LHCN-M2 (cell line): Measurements from ENCODE around the gene KISS1R. TPM values are rescaled to one million over a fixed set of nuclear protein-coding genes. Genes with fewer than 3 reads are reported as not detected.
A peak's percentile ranks its signal among the peaks of the same experiment; 100 is the strongest.

Source experiments
- DNase-seq: peaks from one replicate; pipeline ENCODE4 v3.0.0-alpha.2; 2012; ENCODE audit warnings: low read depth
- total RNA-seq: library from RNA; depleted of rRNA; stranded (reverse); fragments of >200 nt; gene quantifications from 2 replicates; pipeline ENCODE4 v1.2.3, GENCODE V29; 2014

KISS1R gene
- total RNA-seq, 1 experiment from 2014 or later: not detected

DNA sequence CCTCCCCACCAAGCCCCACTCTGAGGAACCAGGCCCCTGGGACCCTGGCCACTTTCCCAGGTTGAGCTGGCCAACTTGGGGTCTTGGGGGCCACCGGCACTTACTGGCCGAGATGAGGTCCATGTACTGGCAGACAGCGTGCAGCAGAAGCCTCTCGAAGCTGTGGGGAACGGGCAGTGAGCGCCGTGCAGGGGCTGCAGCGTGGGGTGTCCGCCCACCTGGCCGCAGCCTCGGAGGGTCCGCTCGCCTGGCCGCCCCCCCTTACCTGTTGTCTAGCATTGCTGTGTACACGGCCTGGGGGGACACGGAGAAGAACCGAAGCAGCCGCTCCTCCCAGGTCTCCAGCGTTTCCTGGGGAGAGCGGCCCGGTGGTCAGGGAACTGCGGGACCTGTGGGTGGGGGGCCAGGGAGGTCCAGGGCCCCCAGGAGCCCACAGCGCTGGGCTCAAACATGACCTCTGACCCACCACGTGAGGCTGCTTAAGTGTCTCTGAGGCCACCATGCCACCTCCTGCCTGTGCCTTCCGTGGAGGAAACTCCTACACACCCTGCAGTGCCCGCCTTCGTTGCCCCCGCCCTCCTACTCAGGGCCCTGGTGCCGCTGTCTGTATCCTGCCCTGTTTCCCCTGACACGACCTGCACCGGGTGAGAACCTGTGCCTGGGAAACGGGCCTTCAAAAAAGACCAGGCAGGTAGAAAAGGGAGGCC, 17.6 kb upstream of the KISS1R start:
- no peak for DNase-seq

DNA sequence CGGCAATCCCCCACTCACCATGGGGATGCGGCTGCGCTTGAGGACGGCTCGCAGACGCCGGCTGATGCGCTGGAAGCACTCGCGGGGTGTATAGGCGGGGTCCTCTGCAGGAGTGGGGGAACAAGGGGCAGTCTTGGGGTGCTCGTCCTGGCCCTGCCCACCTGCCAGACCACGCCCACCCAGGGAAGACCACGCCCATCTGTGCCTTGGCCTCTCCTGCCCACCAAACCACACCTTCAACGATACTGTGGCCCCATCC, 17.2 kb upstream of the KISS1R start:
- DNase-seq: no peak

DNA sequence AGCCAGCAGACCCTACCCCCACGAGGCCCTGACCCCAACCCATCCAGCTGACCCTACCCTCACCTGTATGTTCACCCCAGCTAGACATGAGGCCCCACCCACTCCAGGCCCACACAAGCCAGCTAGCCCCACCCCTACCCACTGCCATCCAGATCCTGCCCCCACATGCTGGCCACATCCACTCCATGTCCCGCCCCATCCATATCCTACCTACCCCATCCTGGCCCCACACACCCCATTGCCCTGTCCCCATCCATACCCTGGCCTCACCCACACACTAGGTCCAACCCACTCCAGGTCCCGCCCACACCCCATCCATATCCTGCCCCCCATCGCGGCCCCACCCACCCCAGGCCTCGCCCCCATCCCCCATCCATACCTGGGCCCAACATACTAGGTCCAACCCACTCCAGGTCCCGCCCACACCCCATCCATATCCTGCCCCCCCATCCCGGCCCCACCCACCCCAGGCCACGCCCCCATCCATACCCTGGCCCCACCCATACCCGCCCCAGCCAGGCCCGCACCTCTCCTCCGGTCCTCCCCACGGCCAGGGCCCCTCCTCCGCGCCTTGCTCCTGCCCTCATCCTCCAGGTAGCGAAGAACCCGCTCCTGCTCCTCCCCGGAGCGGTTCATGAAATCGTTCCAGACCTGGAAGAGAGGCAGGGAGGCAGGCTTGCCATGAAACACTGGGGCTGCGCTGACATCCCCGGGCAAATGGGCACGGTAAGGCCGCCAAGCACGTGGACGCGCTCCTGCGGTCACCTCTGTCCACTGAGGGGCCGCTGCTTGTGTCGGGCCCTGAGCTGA, 16.6 kb upstream of the KISS1R start:
- DNase-seq: no peak

DNA sequence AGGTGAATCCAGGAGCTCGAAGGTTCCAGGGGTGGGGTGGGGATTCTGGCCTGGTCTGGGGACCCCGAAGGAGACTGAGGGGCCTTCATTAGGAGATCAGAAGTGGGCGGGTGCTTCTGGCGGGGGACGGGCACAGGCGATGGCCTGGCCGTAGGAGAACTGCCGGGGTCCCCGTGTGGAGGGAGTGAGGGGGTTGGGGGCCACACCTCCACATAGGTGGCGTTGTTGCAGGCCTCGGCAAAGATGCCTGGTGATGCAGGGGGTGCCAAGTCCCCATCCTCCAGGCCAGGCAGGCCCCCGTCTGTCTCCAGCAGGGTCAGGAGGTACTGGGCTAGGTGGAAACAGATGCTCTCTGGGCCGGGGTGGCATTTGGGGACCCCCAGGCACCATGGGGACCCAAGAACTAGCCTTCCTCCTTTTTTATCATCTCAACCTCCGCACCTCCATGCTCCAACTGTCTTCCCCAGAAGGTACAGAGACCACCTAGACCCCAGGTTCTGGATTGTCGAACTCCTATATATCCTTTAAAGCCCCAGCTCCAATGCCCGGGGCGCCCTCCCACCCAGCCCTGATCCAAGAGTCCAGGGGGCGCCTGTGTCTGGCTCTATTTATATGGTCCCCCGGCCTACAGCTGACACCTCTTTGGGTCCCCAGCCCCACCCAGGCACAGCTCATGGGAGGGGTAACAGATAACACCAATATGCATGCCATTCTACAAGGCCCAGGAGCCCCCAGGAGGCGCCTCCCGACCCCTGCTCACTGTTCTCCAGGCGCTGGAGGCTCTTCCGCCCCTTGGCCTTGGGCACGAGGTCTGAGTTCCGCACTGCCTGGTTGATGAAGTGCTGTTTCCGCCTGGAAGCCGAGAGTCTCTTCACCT, 15.7 kb upstream of the KISS1R start:
- DNase-seq: no peak

DNA sequence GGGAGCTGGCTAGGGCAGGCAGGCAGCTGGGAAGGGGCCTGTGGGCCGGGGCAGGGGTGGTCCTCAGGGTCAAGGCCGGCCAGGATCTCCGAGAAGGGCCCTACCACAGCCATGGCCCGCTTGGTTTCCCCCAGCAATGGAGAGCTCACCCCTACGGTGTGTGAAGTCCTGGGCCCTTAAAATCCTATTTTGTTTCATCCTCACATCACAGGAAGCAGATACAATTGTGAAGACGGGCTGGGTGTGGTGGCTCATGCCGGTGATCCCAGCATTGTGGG, 15.1 kb upstream of the KISS1R start:
- DNase-seq: no peak

DNA sequence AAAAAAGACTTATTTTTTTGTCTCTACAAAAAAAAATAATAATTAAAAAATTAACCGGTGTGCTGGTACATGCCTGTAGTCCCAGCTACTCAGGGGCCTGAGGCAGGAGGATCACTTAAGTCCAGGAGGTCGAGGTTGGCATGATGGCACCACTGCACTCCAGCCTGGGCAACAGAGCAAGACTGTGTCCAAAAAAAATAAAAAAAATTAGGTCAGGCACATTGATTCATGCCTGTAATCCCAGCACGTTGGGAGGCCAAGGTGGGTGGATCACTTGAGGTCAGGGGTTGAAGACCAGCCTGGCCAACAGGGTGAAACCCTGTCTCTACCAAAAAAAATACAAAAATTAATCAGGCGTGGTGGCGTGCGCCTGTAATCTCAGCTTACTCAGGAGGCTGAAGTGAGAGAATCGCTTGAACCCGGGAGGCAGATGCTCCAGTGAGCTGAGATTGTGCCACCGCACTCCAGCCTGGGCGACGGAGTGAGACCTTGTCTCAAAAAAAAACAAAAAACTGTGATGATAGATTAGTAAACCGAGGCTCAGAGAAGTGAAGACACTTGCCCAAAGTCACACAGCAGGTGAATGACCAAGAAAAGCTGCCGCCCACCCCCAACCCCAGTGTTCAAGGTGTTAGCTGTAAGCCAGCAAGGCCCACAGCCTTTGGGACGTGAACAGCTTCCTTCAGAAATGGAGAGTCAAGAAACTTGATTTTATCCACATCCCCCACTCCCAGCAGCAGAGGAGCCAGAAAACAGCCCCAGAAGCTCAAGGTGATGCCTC, 14.5 kb upstream of the KISS1R start:
- no peak for DNase-seq

DNA sequence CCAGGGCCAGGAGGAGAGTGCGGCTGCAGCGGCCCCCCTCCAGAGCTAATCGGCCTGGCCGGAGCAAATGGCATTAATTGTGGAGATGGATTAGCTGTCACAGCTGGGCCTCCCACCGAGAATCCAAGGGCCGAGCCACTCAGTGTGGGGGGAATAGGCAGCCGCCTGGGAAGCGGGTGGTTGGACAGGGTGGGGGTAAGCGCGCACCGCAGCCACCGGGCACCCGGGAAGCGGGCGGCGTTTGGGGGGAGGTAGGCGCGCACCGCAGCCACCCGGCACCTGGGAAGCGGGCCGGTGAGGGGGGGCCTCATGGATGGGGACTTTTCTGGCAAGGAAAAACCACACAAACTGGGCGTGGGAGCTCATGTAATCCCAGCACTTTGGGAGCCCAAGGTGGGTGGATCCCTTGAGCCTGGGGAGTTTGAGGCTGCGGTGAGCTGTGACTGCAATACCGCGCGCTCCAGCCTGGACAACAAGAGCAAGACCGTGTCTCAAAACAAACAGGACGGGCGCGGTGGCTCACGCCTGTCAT, 13.8 kb upstream of the KISS1R start:
- DNase-seq: no peak

DNA sequence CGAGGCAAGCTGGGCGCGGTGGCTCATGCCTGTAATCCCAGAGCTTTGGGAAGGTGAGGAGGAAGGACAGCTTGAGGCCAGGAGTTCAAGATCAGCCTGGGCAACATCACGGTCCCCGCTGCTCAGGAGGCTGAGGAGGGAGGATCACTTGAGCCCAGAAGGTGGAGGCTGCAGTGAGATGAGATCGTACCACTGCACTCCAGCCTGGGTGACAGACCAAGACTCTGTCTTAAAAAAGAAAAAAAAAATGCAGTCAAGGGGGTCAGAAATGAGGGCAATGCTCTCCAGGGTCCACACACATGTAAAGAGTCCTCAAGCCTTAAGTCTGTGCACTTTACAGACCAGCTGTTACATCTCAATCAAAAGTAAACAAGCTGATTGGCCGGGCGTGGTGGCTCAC, 12.6 kb upstream of the KISS1R start:
- DNase-seq: no peak

DNA sequence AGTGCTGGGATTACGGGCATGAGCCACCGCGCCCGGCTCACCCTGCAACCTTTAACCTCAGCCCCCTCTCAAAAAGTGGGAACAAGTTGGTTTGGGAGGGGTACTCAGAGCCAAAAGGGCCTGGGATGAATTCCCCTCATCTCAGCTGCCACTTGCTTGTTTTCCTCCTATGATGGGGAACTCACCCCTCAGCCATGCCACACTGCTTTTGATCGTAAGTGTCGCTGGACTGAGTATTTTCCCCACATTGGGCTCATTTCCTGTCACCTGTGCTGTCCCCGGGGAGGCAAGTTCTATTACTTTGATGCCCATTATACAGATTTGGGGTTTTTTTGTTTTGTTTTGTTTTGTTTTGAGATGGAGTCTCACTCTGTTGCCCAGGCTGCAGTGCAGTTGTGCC, 10.7 kb upstream of the KISS1R start:
- DNase-seq: no peak

DNA sequence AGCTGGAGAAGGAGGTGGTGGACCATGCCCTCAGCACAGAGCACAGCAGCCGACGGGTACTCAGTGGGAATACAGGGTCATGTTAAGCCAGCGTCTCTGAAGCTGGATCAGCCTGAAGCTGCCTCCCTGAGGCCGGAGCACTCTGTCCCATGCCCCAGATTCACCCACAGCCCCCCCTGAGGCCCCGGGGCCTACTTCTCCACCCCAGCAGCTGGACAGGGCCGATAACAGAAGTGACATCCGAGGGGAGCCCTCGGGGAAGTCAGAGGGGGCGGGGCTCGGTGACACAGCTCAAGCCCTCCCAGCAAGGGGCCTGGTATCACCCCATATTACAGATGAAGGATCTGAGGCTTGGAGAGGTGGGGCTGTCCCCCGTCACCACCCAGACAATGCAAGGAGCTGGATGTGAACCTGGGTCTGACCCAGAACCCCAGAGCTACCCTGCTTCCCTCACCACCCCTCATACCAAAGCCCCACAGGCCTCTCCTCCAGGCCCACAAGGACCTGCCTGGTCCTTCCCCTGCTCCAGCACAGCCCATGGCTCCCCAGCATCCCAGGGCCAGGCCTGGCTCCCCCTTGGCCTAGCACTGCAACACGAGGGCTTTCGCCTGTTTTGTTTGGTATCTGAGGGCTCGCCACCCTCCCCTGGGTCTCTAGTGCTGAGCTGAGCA, 9.8 kb upstream of the KISS1R start:
- no peak for DNase-seq

DNA sequence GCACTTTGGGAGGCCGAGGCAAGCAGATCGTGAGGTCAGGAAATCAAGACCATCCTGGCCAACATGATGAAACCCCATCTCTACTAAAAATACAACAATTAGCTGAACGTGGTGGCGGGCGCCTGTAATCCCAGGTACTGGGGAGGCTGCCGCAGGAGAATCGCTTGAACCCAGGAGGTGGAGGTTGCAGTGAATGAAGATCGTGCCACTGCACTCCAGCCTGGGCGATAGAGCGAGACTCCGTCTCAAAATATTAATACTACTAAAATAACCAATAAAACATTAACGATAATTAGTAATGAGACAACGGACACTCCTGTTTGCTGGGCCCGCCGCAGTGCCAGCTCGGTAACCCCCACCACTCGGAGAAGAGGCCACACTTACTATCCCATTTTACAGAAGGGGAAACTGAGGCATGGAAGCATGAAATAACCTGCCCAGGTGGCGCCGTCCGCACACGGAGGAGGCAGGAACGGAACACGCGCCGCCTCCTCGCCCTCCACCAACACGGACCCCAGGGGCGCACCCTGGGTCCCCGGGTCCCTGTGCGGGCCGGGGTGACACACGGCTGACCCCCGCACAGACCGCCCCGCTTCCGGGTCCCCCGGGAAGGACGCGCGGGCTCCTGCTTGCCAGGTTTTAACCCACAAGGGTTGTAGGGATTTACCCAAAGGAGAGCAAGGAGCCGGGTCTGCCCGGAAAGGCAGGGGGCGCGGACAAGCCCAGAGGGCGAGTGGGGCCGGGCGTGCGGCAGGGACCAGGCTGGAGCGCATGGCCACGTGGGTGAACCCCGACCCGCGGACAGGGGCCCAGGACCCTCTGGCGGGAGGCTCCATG, 5.7 kb upstream of the KISS1R start:
- no peak for DNase-seq

DNA sequence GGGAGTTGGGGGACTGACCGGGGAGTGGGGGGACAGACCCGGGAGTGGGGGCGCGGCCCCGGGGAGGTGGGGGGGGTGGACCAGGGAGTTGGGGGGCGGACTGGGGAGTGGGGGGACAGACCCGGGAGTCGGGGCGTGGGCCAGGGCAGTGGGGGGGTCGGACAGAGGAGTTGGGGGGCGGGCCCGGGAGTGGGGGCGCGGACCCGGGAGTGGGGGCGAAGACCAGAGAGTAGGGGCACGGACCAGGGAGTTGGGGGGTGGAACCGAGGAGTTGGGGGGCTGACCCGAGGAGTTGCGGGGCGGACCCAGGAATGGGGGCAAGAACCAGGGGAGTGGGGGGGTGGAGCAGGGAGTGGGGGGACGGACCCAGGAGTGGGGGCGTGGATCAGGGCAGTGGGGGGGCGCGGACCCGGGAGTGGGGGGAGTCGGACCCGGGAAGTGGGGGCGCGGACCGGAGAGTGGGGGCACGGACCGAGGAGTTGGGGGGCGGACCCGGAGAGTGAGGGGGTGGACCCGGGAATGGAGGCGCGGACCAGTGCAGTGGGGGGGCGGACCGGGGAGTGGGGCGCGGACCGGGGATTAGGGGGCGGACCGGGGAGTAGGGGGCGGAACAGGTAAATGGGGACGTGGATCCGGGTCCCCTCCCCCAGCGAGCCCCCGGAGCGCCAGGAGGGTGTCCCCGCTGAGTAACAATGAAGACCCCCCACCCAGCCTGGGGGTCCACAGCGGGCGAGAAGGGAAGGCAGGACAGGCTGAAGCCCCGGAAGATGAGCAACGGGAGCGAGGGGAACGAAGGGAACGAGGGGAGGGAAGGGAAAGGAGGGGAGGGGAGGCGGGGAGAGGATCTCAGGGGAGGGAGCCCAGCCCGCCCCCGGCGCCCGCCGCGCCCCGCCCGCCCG, 4.7 kb upstream of the KISS1R start:
- DNase-seq: no peak

DNA sequence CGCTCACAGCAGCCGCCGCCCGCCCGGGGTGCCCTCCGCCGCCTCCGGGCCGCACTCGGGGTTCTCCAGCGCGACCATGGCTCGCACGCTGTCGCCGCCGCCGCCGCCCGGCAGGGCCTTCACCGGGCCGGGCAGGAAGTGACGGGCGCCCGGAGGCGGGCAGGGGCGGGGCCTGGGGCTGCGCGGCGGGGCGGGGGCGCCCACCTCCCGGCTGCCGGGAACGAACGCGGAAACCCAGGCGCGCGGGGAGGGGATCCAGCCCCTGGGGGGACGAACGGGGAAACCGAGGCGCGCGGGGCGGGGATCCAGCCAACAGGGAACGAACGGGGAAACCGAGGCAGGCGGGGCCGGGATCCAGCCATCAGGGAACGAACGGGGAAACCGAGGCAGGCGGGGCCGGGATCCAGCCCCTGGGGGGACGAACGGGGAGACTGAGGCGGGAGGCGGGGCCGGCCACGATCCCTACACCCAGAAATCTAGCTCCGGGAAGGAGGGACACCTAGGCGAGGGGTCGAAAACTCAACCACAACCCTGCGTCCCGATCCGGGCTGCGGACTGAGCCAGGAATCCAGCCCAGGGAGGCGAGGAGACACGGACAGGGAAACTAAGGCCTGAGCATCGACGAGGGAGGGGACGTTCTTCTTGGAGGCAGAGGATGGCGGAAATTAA, 3.9 kb upstream of the KISS1R start, which contains the start of gene R3HDM4:
R3HDM4 (minus strand) TSS at position 140 of the 669 bp plus-strand sequence; CDS start at position 78, 62 bp downstream.
- peak; percentile 27 for DNase-seq

DNA sequence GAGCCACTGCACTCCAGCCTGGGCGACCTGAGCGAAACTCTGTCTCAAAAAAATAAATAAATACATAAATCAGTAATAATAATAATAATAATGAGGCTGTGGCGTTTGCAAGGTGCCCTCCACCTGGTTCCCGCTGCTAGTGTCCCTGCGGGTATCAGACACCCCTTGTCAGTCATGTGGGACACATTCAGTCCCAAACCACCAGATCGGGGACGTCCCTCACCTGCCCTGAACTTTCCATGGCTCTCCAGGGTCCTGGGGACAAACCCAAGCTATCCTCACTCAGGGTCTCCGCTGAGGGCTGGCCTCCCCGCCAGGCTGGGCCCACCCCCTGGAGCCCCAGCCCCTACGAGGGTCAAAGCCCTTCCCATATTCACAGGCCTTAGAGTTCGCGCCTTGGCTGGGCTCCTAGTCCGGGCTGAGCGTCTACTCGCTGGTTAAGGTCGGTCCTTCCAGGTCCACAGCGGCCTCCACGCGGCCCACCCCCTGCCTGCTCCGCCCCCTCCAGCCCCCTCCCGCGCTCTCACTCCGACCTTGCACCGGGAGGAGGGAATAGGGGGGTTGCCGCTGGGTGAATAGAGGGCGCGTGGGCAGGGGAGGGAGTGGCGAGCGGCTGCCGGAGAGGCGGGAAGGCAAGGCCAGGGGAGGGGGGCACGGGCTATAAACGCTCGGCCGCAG, 349 bp upstream of the KISS1R start:
- no peak for DNase-seq

DNA sequence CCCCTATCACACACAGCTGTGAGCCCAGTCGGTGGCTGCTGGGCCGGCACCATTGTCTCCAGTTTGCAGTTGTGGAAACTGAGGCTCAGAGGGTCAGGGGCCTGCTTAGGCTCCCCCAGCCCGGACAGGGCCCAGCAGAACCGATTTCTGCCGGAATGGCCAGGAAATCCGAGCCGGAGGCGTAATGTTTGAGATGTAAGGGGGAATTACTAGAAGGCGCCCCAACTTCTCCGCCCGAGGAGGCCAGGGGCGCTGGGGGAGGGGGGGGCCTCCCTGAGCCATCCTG, 962 bp downstream of the KISS1R start:
- DNase-seq: no peak

DNA sequence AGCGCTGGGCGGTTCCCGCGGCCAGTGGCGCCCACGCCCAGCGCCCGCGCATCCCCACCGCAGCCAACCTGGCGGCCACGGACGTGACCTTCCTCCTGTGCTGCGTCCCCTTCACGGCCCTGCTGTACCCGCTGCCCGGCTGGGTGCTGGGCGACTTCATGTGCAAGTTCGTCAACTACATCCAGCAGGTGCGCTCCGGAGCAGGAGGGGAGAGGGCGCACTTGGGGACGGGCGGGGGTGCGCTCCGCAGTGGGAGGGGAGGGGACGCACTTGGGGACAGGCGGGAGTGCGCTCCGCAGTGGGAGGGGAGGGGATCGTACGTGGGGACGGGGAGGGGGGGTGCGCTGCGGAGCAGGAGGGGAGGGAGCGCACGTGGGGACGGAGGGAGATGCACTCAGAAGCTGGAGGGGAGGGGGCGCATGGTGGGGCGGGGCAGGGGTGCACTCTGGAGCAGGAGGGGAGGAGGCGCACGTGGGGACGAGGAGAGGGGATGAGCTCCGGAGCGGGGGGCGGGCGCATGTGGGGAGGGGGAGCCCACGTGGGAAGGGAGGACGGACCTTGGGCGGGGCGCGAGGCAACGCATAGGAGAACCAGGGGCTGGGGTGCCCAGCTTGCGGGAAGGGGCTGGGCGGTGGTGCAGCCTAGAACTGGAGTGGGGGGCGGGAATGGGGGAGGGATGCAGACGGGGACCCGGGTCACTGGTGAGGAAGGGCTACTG, 1.5 kb downstream of the KISS1R start:
- no peak for DNase-seq
